HepG2 (cell line): Measurements from ENCODE around the gene GALR3. TPM values are rescaled to one million over a fixed set of nuclear protein-coding genes. Genes with fewer than 3 reads are reported as not detected.

Source experiments
- ATAC-seq: fragments of 200-7000 bp; cut with Tn5 transposase; 3 replicates; pipeline ENCODE4 v1.9.1; 2020; ENCODE audit warnings: mild to moderate bottlenecking, moderate library complexity
- BruUV-seq: library from RNA; stranded (reverse); fragments of 400-500 nt; replicated peaks from 2 replicates; lab custom pipeline; 2021; lab: Mats Ljungman, UMichigan
- CTCF ChIA-PET: fragments of 300-600 bp; formaldehyde crosslinking; extraction: SDS; loops from one replicate; lab custom pipeline; 2021; ENCODE audit warnings: low total read pairs, inconsistent platforms, low intra/inter-chr PET ratio; lab: Yijun Ruan, JAX
- POLR2A ChIA-PET: fragments of 350-600 bp; sonication (Branson Sonifier 250); formaldehyde crosslinking; loops from one replicate; lab custom pipeline; 2020; ENCODE audit warnings: antibody characterized with exemption, inconsistent platforms; lab: Yijun Ruan, JAX
- DNase-seq: peaks from one replicate; pipeline ENCODE4 v3.0.0-alpha.2; 2015; ENCODE audit warnings: low spot score
- FAIRE-seq: peaks from 3 replicates; lab custom pipeline; 2011; peaks lifted over from hg19 to GRCh38; lab: Jason Lieb, UNC
- H2AFZ ChIP-seq: one replicate; pipeline ENCODE4 v1.6.1; 2011; ENCODE audit warnings: low read length, inconsistent platforms
- H3K27ac ChIP-seq: fragments of 300-600 bp; 3 replicates; pipeline ENCODE4 v1.8.0; 2011; ENCODE audit warnings: mixed run types, mild to moderate bottlenecking, mixed read lengths, low read length, inconsistent platforms; ENCODE audit not compliant: insufficient read depth; ENCODE audit errors: extremely low read length
- H3K27me3 ChIP-seq, 2 experiments: fragments of 200-600 bp in 1 of 2; 2 replicates in 1 of 2; 3 replicates in 1 of 2; pipeline versions ENCODE4 v1.6.0 to v1.8.0; 2011; ENCODE audit warnings: low read length in 2 of 2, mild to moderate bottlenecking in 2 of 2, moderate library complexity in 2 of 2, inconsistent platforms in 1 of 2; ENCODE audit not compliant: insufficient read depth in 2 of 2, control insufficient read depth in 1 of 2
- H3K36me3 ChIP-seq, 2 experiments: fragments of 200-600 bp in 1 of 2; replicated peaks in 1 of 2; 2 replicates in 1 of 2; 3 replicates in 1 of 2; pipeline versions ENCODE4 v1.5.1 to v1.8.0; 2011; ENCODE audit warnings: low read length in 2 of 2, inconsistent platforms in 1 of 2; ENCODE audit not compliant: insufficient read depth in 2 of 2, control insufficient read depth in 1 of 2
- H3K4me1 ChIP-seq: 2 replicates; pipeline ENCODE4 v1.5.1; 2012; ENCODE audit warnings: low read length, inconsistent platforms; ENCODE audit not compliant: insufficient read depth
- H3K4me2 ChIP-seq: 2 replicates; pipeline ENCODE4 v1.6.0; 2011; ENCODE audit warnings: low read depth, low read length, inconsistent platforms
- H3K4me3 ChIP-seq, 3 experiments: fragments of 200-600 bp in 1 of 3; sonication (generic), shearing (Covaris generic) in 1 of 3; replicated peaks in 1 of 3; 2 replicates each; pipeline ENCODE4 v1.5.1; 2011 to 2016; ENCODE audit warnings: low read length in 3 of 3, inconsistent platforms in 2 of 3, low read depth in 2 of 3, mild to moderate bottlenecking in 2 of 3, control low read depth in 1 of 3, mixed read lengths in 1 of 3; ENCODE audit not compliant: insufficient read depth in 1 of 3
- H3K79me2 ChIP-seq: one replicate; pipeline ENCODE4 v1.6.1; 2011; ENCODE audit warnings: low read length, inconsistent platforms; ENCODE audit not compliant: insufficient read depth
- H3K9ac ChIP-seq: 2 replicates; pipeline ENCODE4 v1.6.0; 2011; ENCODE audit warnings: mild to moderate bottlenecking, low read depth, low read length, inconsistent platforms; ENCODE audit not compliant: insufficient read depth
- H3K9me3 ChIP-seq: 2 replicates; pipeline ENCODE4 v1.5.1; 2012; ENCODE audit warnings: mild to moderate bottlenecking, low read length
- H4K20me1 ChIP-seq: 2 replicates; pipeline ENCODE4 v1.6.0; 2011; ENCODE audit warnings: inconsistent platforms, mild to moderate bottlenecking, low read length, moderate library complexity; ENCODE audit not compliant: insufficient read depth
- HCFC1 ChIP-seq: fragments of 150-350 bp; IDR thresholded peaks from 2 replicates; pipeline ENCODE4 v1.6.1; 2014; ENCODE audit warnings: low read depth, low read length
- HNF4A ChIP-seq: sonication (generic); formaldehyde crosslinking; IDR thresholded peaks from 2 replicates; pipeline ENCODE4 v1.4.0; 2020; ENCODE audit warnings: missing genetic modification reagents
- IKZF4 ChIP-seq: sonication (generic); formaldehyde crosslinking; IDR thresholded peaks from 2 replicates; pipeline ENCODE4 v1.5.1; 2020; ENCODE audit warnings: borderline replicate concordance, mild to moderate bottlenecking, low read depth, missing genetic modification reagents; ENCODE audit errors: not compliant biosample characterization
- MAZ ChIP-seq, 2 experiments: sonication (generic) in 1 of 2; formaldehyde crosslinking in 1 of 2; IDR thresholded peaks; 2 replicates each; pipeline versions ENCODE4 v1.5.0 to v1.6.1; 2012 to 2020; ENCODE audit warnings: low read depth in 2 of 2, mild to moderate bottlenecking in 2 of 2, borderline replicate concordance in 1 of 2, improper control_type of control experiment in 1 of 2, low read length in 1 of 2, missing genetic modification reagents in 1 of 2, moderate library complexity in 1 of 2
- MTF1 ChIP-seq: sonication (generic); formaldehyde crosslinking; IDR thresholded peaks from 2 replicates; pipeline ENCODE4 v1.5.0; 2020; ENCODE audit warnings: missing genetic modification reagents
- NONO ChIP-seq, 2 experiments: fragments of 450-650 bp in 1 of 2; sonication (generic) in 1 of 2; formaldehyde crosslinking in 1 of 2; IDR thresholded peaks in 1 of 2; conservative IDR thresholded peaks in 1 of 2; 2 replicates each; pipeline versions ENCODE4 v1.6.1 to v1.8.0; 2017 to 2022; ENCODE audit warnings: mild to moderate bottlenecking in 1 of 2, missing genetic modification reagents in 1 of 2, moderate library complexity in 1 of 2
- PHB2 ChIP-seq: fragments of 450-650 bp; IDR thresholded peaks from 2 replicates; pipeline ENCODE4 v1.6.1; 2018; ENCODE audit not compliant: partially characterized antibody
- PHF21A ChIP-seq: sonication (generic); formaldehyde crosslinking; IDR thresholded peaks from 2 replicates; pipeline ENCODE4 v1.5.0; 2020; ENCODE audit warnings: mild to moderate bottlenecking, missing genetic modification reagents
- ZNF230 ChIP-seq: sonication (generic); formaldehyde crosslinking; IDR thresholded peaks from 2 replicates; pipeline ENCODE4 v1.4.0; 2020; ENCODE audit warnings: mild to moderate bottlenecking, missing genetic modification reagents
- ZNF350 ChIP-seq: sonication (generic); formaldehyde crosslinking; IDR thresholded peaks from 2 replicates; pipeline ENCODE4 v1.4.0; 2020; ENCODE audit warnings: mild to moderate bottlenecking, low read depth, missing genetic modification reagents, borderline replicate concordance
- ZNF7 ChIP-seq: IDR thresholded peaks from 2 replicates; pipeline ENCODE4 v1.6.1; 2016; ENCODE audit warnings: missing biosample characterization, missing genetic modification reagents
- WGBS: methylation state at CpG from one replicate; pipeline ENCODE4 v1.1.6; 2017; ENCODE audit warnings: low lambda C conversion rate; 5-methylcytosine and 5-hydroxymethylcytosine counted together
- in situ Hi-C: cut with HindIII; loops from 2 replicates; pipeline ENCODE4 v1.10.0; 2017; ENCODE audit warnings: low pct_unique_long_range_greater_than_20kb; ENCODE audit not compliant: extremely low pct_ligation_motif_present
- intact Hi-C: fragments of 100-400 bp; cut with micrococcal nuclease; formaldehyde crosslinking; loops from one replicate; pipeline ENCODE4 v1.10.0; 2022; ENCODE audit not compliant: unreplicated experiment
- polyA plus RNA-seq, 8 experiments: library from polyadenylated mRNA; depleted of rRNA in 3 of 8; stranded (reverse) in 7 of 8; unstranded in 1 of 8; fragments of >200 nt; fragmentation: Illumina TruSeq in 4 of 8; extraction: Trizol in 4 of 8; gene quantifications; 2 replicates each; pipeline versions ENCODE4 v1.2.1 to v1.2.3, GENCODE V29; 2011 to 2016; ENCODE audit warnings: low read depth in 4 of 8, missing spikeins in 1 of 8, mixed read lengths in 1 of 8; ENCODE audit not compliant: insufficient read depth in 1 of 8
- total RNA-seq, 5 experiments: library from RNA; depleted of rRNA; stranded (reverse); fragments of >200 nt; fragmentation: Illumina TruSeq; extraction: Trizol; gene quantifications; 2 replicates each; pipeline ENCODE4 v1.2.3, GENCODE V29; 2016; ENCODE audit warnings: low read depth in 1 of 5
- TF ChIP-seq, protein P1 (sequence below): sonication (generic); formaldehyde crosslinking; IDR thresholded peaks from 2 replicates; pipeline ENCODE4 v1.8.1; 2023; ENCODE audit warnings: mild to moderate bottlenecking, missing genetic modification reagents
- TF ChIP-seq, protein P2 (sequence below): sonication (generic); formaldehyde crosslinking; IDR thresholded peaks from 2 replicates; pipeline ENCODE4 v1.5.0; 2020; ENCODE audit warnings: mild to moderate bottlenecking, missing genetic modification reagents
- TF ChIP-seq, protein P3 (sequence below): sonication (generic); formaldehyde crosslinking; IDR thresholded peaks from 2 replicates; pipeline ENCODE4 v1.9.0; 2021; ENCODE audit warnings: missing genetic modification reagents, borderline replicate concordance

The GALR3 gene
- total and polyA plus RNA-seq, 2 of the 13 experiments (the other 11 are each of a cell fraction or from before 2014, with no cell fraction given), result 0.13 TPM; not detected in 1

- TF ChIP-seq MAZ (IDR thresholded peaks at IDR 0.05; ENCODE audit: borderline replicate concordance, low read depth, low read length) (no peak), MAZ (CRISPR knock-in tag; IDR thresholded peaks at IDR 0.05; ENCODE audit: low read depth) (no peak), IKZF4 (CRISPR knock-in tag) (no peak), ZNF350 (CRISPR knock-in tag) (no peak), ZNF230 (CRISPR knock-in tag) (no peak), MTF1 (CRISPR knock-in tag) (no peak), ZNF7 (no peak), NONO (IDR thresholded peaks at IDR 0.05) (no peak), NONO (CRISPR knock-in tag; conservative IDR thresholded peaks at IDR 0.05) (no peak)
- TF ChIP-seq, protein P1, sequence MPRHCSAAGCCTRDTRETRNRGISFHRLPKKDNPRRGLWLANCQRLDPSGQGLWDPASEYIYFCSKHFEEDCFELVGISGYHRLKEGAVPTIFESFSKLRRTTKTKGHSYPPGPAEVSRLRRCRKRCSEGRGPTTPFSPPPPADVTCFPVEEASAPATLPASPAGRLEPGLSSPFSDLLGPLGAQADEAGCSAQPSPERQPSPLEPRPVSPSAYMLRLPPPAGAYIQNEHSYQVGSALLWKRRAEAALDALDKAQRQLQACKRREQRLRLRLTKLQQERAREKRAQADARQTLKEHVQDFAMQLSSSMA, result no peak
- TF ChIP-seq, protein P2, sequence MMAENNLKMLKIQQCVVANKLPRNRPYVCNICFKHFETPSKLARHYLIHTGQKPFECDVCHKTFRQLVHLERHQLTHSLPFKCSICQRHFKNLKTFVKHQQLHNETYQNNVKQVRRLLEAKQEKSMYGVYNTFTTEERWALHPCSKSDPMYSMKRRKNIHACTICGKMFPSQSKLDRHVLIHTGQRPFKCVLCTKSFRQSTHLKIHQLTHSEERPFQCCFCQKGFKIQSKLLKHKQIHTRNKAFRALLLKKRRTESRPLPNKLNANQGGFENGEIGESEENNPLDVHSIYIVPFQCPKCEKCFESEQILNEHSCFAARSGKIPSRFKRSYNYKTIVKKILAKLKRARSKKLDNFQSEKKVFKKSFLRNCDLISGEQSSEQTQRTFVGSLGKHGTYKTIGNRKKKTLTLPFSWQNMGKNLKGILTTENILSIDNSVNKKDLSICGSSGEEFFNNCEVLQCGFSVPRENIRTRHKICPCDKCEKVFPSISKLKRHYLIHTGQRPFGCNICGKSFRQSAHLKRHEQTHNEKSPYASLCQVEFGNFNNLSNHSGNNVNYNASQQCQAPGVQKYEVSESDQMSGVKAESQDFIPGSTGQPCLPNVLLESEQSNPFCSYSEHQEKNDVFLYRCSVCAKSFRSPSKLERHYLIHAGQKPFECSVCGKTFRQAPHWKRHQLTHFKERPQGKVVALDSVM, result no peak
Measured at GRCh38 chr22:37819105-37819433, 4.1 kb upstream of the GALR3 start (continued).

DNA sequence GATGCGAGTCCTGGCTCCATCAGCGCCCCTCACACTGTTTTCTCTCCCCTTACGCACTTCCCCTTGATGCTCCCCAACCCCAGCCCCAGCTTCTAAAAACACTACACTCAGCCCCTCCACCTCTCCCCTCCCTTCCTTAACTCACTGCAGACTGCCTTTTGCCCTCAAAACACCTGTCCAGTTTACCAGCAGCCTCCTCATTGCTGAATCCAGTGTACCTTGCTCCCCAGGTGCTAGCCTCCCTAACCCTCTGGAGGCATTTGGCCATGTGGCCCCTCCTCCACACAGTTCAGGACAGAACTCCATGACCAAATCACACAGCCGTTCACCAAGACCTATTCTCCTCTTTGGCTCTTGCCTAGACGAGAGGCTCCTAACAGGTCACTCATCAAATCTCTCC, 2.8 kb upstream of the GALR3 start:
- Histone ChIP-seq H3K79me2 (no peaks in the 10 kb centered on the region), H3K4me2 (no peak overlapping the region), H3K9ac (no peak overlapping the region), H3K4me3 (no peak overlapping the region), H3K27ac (no peak overlapping the region), H3K36me3 (peaks cover 0 to 8% of the 10 kb centered on the region in 2 experiments; a peak in 4 of 5 replicates), H4K20me1 (no peaks in the 10 kb centered on the region), H3K4me1 (peaks cover 60% of the 10 kb centered on the region), H2AFZ (no peak overlapping the region), H3K9me3 (no peaks in the 10 kb centered on the region), H3K27me3 (no peaks in the 10 kb centered on the region)
- WGBS, result 52% methylated on average over 5 of the region's 5 CpGs
- ATAC-seq, result no peak
- intact Hi-C loops, result no loop called here
- no TSS peak for BruUV-seq
- ChIA-PET CTCF (no interaction called here), POLR2A (interaction anchor here (0.7 to 5.5 kb wide), 3 partner anchors 22 to 43 kb away, joined by 3 to 59 read pairs (median 53); partner anchors contain the start of gene ANKRD54)
- in situ Hi-C loops, result no loop called here
- TF ChIP-seq, protein P3, sequence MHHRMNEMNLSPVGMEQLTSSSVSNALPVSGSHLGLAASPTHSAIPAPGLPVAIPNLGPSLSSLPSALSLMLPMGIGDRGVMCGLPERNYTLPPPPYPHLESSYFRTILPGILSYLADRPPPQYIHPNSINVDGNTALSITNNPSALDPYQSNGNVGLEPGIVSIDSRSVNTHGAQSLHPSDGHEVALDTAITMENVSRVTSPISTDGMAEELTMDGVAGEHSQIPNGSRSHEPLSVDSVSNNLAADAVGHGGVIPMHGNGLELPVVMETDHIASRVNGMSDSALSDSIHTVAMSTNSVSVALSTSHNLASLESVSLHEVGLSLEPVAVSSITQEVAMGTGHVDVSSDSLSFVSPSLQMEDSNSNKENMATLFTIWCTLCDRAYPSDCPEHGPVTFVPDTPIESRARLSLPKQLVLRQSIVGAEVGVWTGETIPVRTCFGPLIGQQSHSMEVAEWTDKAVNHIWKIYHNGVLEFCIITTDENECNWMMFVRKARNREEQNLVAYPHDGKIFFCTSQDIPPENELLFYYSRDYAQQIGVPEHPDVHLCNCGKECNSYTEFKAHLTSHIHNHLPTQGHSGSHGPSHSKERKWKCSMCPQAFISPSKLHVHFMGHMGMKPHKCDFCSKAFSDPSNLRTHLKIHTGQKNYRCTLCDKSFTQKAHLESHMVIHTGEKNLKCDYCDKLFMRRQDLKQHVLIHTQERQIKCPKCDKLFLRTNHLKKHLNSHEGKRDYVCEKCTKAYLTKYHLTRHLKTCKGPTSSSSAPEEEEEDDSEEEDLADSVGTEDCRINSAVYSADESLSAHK (CRISPR knock-in tag), result no peak
- TF ChIP-seq HNF4A (CRISPR knock-in tag) (peak; percentile 26; the same call in 1 of the 2 replicates), HCFC1 (no peak), PHB2 (no peak), PHF21A (CRISPR knock-in tag) (no peak)
- TF ChIP-seq, protein P2, result peak; percentile 61; the same call in 1 of the 2 replicates
- DNase-seq, result no peak
- no peak for FAIRE-seq
